CD4-positive, CD25-positive, alpha-beta regulatory T cell (primary cell): Measurements from ENCODE around the gene JAM3. TPM values are rescaled to one million over a fixed set of nuclear protein-coding genes. Genes with fewer than 3 reads are reported as not detected.

Experiments
- ATAC-seq, 2 donors: fragments of 150-1000 bp; cut with Tn5 transposase; one replicate each; pipeline ENCODE4 v1.10.0; 2021; ENCODE audit warnings: low read depth in 2 of 2, moderate number of reproducible peaks in 2 of 2, moderate library complexity in 1 of 2
- DNase-seq, 3 donors: peaks; one replicate each; pipeline versions ENCODE4 v3.0.0 to v3.0.0-alpha.2; 2012 to 2022; ENCODE audit warnings: mixed read lengths in 1 of 3
- H3K27ac ChIP-seq: one replicate; pipeline ENCODE4 v1.7.0; 2013; ENCODE audit warnings: mild to moderate bottlenecking, low read length; ENCODE audit not compliant: insufficient read depth, poor library complexity, severe bottlenecking
- H3K27me3 ChIP-seq: one replicate; pipeline ENCODE4 v1.7.0; 2013; ENCODE audit warnings: low read length; ENCODE audit not compliant: control insufficient read depth, insufficient read depth
- H3K36me3 ChIP-seq: one replicate; pipeline ENCODE4 v1.7.0; 2013; ENCODE audit warnings: mild to moderate bottlenecking, low read length, moderate library complexity; ENCODE audit not compliant: control insufficient read depth, insufficient read depth
- H3K4me1 ChIP-seq: 2 replicates; pipeline ENCODE4 v1.7.0; 2013; ENCODE audit warnings: mild to moderate bottlenecking, low read length; ENCODE audit not compliant: insufficient read depth, control insufficient read depth, poor library complexity, severe bottlenecking
- H3K4me3 ChIP-seq: one replicate; pipeline ENCODE4 v1.7.0; 2013; ENCODE audit warnings: low read depth, mild to moderate bottlenecking, low read length, moderate library complexity
- H3K9me3 ChIP-seq, 2 experiments: 1 replicate in 1 of 2; 2 replicates in 1 of 2; pipeline ENCODE4 v1.7.0; 2013; ENCODE audit warnings: low read length in 2 of 2, mild to moderate bottlenecking in 1 of 2, moderate library complexity in 1 of 2; ENCODE audit not compliant: control insufficient read depth in 2 of 2
- H3K27ac Mint-ChIP-seq, 3 donors: one replicate each; pipeline ENCODE4 v1.8.0; 2020 to 2022; ENCODE audit warnings: mild to moderate bottlenecking in 3 of 3, mixed read lengths in 3 of 3, moderate library complexity in 2 of 3
- H3K27me3 Mint-ChIP-seq: one replicate; pipeline ENCODE4 v1.8.0; 2022; ENCODE audit warnings: mild to moderate bottlenecking, mixed read lengths
- H3K36me3 Mint-ChIP-seq: one replicate; pipeline ENCODE4 v1.8.0; 2020; ENCODE audit warnings: mixed read lengths
- H3K4me1 Mint-ChIP-seq, 4 donors: one replicate each; pipeline ENCODE4 v1.8.0; 2020 to 2022; ENCODE audit warnings: mixed read lengths in 4 of 4, mild to moderate bottlenecking in 1 of 4
- H3K4me3 Mint-ChIP-seq, 4 donors: one replicate each; pipeline ENCODE4 v1.8.0; 2020 to 2022; ENCODE audit warnings: mild to moderate bottlenecking in 4 of 4, mixed read lengths in 4 of 4, moderate library complexity in 3 of 4
- H3K9me3 Mint-ChIP-seq, 7 donors: one replicate each; pipeline ENCODE4 v1.8.0; 2020 to 2022; ENCODE audit warnings: mixed read lengths in 7 of 7, mild to moderate bottlenecking in 3 of 7, moderate library complexity in 2 of 7
- polyA plus RNA-seq, 4 donors: library from polyadenylated mRNA; unstranded; fragments of 300-500 nt; fragmentation: Illumina TruSeq; gene quantifications; one replicate each; pipeline ENCODE4 v1.2.3, GENCODE V29; 2021
- total RNA-seq: library from RNA; stranded (reverse); gene quantifications from one replicate; pipeline ENCODE4 v1.2.3, GENCODE V29; 2022

JAM3 gene
- 5.5 TPM for total RNA-seq
- 1 to 10 TPM; 3.1 to 4.6 (median 3.3) TPM for polyA plus RNA-seq

- peaks cover 6 to 16% (median 9%) of the 10 kb centered on the region in 4 donors for H3K4me1 Mint-ChIP-seq
- peak within 1 kb of the TSS; percentile 89 to 92 (median 90) for H3K4me3 Mint-ChIP-seq
- H3K4me1 ChIP-seq, result peaks cover 12% of the 10 kb centered on the region
- peaks cover 33% of the 10 kb centered on the region for H3K27me3 Mint-ChIP-seq
- peak within 1 kb of the TSS; percentile 59 to 76 (median 70) for H3K27ac Mint-ChIP-seq
- no peak within 1 kb of the TSS for H3K4me3 ChIP-seq
- H3K27ac ChIP-seq, result peak within 1 kb of the TSS; percentile 30
- DNase-seq (peak; percentile 89 to 94 (median 93)), ATAC-seq (peak; percentile 92 to 95)
- no peaks in the 10 kb centered on the region for H3K36me3 Mint-ChIP-seq
- H3K36me3 ChIP-seq, result no peaks in the 10 kb centered on the region
- no peaks in the 10 kb centered on the region for H3K9me3 ChIP-seq
- peaks cover 0 to 2% (median 0%) of the 10 kb centered on the region in 7 donors for H3K9me3 Mint-ChIP-seq
- peaks cover 9% of the 10 kb centered on the region for H3K27me3 ChIP-seq
Observed at GRCh38 chr11:134068829-134069425, at the start of gene JAM3. JAM3 (plus strand) TSS chr11:134069072; CDS start chr11:134069084, 12 bp downstream.

- H3K27me3 ChIP-seq, result peaks cover 5% of the 10 kb centered on the region
- H3K27me3 Mint-ChIP-seq, result peaks cover 24% of the 10 kb centered on the region
- no peak overlapping the region for H3K4me3 Mint-ChIP-seq
- DNase-seq (no peak), ATAC-seq (no peak)
- no peak overlapping the region for H3K4me3 ChIP-seq
- no peaks in the 10 kb centered on the region for H3K36me3 Mint-ChIP-seq
- H3K9me3 Mint-ChIP-seq, result peaks cover 0 to 2% (median 0%) of the 10 kb centered on the region in 7 donors
- no peaks in the 10 kb centered on the region for H3K36me3 ChIP-seq
- H3K9me3 ChIP-seq, result no peaks in the 10 kb centered on the region
- H3K27ac ChIP-seq, result no peak overlapping the region
- H3K27ac Mint-ChIP-seq, result peak overlapping the region in 1 of 3 donors; percentile 63
- H3K4me1 ChIP-seq, result no peaks in the 10 kb centered on the region
- peaks cover 0 to 2% (median 0%) of the 10 kb centered on the region in 4 donors for H3K4me1 Mint-ChIP-seq
Observed at GRCh38 chr11:134019500-134019899, 49.4 kb upstream of the JAM3 start.

- no peaks in the 10 kb centered on the region for H3K4me1 ChIP-seq
- H3K4me3 Mint-ChIP-seq, result no peak overlapping the region
- peaks cover 5% of the 10 kb centered on the region for H3K27me3 ChIP-seq
- H3K27ac ChIP-seq, result no peak overlapping the region
- H3K27ac Mint-ChIP-seq, result no peak overlapping the region
- ATAC-seq (no peak), DNase-seq (no peak)
- no peaks in the 10 kb centered on the region for H3K9me3 ChIP-seq
- peaks cover 26% of the 10 kb centered on the region for H3K27me3 Mint-ChIP-seq
- H3K36me3 ChIP-seq, result no peaks in the 10 kb centered on the region
- no peak overlapping the region for H3K4me3 ChIP-seq
- peaks cover 0 to 2% (median 0%) of the 10 kb centered on the region in 7 donors for H3K9me3 Mint-ChIP-seq
- H3K4me1 Mint-ChIP-seq, result peaks cover 0 to 2% (median 0%) of the 10 kb centered on the region in 4 donors
- H3K36me3 Mint-ChIP-seq, result no peaks in the 10 kb centered on the region
Observed at GRCh38 chr11:134020598-134020997, 48.3 kb upstream of the JAM3 start.

GRCh38 chr11:134021326-134021725 lies 47.5 kb upstream of the JAM3 start:
- Histone ChIP-seq H3K4me1 (no peaks in the 10 kb centered on the region), H3K4me3 (no peak overlapping the region), H3K27ac (no peak overlapping the region), H3K27me3 (peaks cover 5% of the 10 kb centered on the region), H3K36me3 (no peaks in the 10 kb centered on the region), H3K9me3 (no peaks in the 10 kb centered on the region)
- H3K9me3 Mint-ChIP-seq, result peaks cover 0 to 2% (median 0%) of the 10 kb centered on the region in 7 donors
- H3K36me3 Mint-ChIP-seq, result no peaks in the 10 kb centered on the region
- DNase-seq (no peak), ATAC-seq (no peak)
- no peak overlapping the region for H3K27ac Mint-ChIP-seq
- peaks cover 0 to 8% (median 2%) of the 10 kb centered on the region in 4 donors for H3K4me1 Mint-ChIP-seq
- H3K4me3 Mint-ChIP-seq, result no peak overlapping the region
- peaks cover 18% of the 10 kb centered on the region for H3K27me3 Mint-ChIP-seq

- H3K4me3 Mint-ChIP-seq, result no peak overlapping the region
- peaks cover 12% of the 10 kb centered on the region for H3K4me1 ChIP-seq
- H3K4me3 ChIP-seq, result no peak overlapping the region
- peaks cover 1% of the 10 kb centered on the region for H3K27me3 ChIP-seq
- ATAC-seq (no peak), DNase-seq (no peak)
- H3K36me3 Mint-ChIP-seq, result no peaks in the 10 kb centered on the region
- H3K27ac Mint-ChIP-seq, result no peak overlapping the region
- no peak overlapping the region for H3K27ac ChIP-seq
- peaks cover under 1 to 21% (median 14%) of the 10 kb centered on the region in 4 donors for H3K4me1 Mint-ChIP-seq
- no peaks in the 10 kb centered on the region for H3K9me3 ChIP-seq
- H3K36me3 ChIP-seq, result no peaks in the 10 kb centered on the region
- peaks cover 0 to 2% (median 0%) of the 10 kb centered on the region in 7 donors for H3K9me3 Mint-ChIP-seq
- peaks cover 21% of the 10 kb centered on the region for H3K27me3 Mint-ChIP-seq
Observed at GRCh38 chr11:134022748-134023147, 46.1 kb upstream of the JAM3 start.

- Mint-ChIP-seq H3K27ac (no peak overlapping the region), H3K4me1 (peaks cover 5 to 37% (median 26%) of the 10 kb centered on the region in 4 donors), H3K4me3 (no peak overlapping the region), H3K9me3 (peaks cover 0 to 2% (median 0%) of the 10 kb centered on the region in 7 donors), H3K36me3 (no peaks in the 10 kb centered on the region), H3K27me3 (peaks cover 14% of the 10 kb centered on the region)
- DNase-seq, result no peak
- H3K4me1 ChIP-seq, result peaks cover 24% of the 10 kb centered on the region
- H3K36me3 ChIP-seq, result no peaks in the 10 kb centered on the region
- H3K27ac ChIP-seq, result no peak overlapping the region
- ATAC-seq, result no peak
- no peak overlapping the region for H3K4me3 ChIP-seq
- peaks cover 1% of the 10 kb centered on the region for H3K27me3 ChIP-seq
- H3K9me3 ChIP-seq, result no peaks in the 10 kb centered on the region
Observed at GRCh38 chr11:134024420-134025081, 44.3 kb upstream of the JAM3 start.

GRCh38 chr11:134025082-134025429 lies 43.8 kb upstream of the JAM3 start:
- peaks cover 6 to 42% (median 28%) of the 10 kb centered on the region in 4 donors for H3K4me1 Mint-ChIP-seq
- H3K36me3 ChIP-seq, result no peaks in the 10 kb centered on the region
- no peak overlapping the region for H3K4me3 Mint-ChIP-seq
- H3K36me3 Mint-ChIP-seq, result no peaks in the 10 kb centered on the region
- peaks cover 0 to 2% (median 0%) of the 10 kb centered on the region in 7 donors for H3K9me3 Mint-ChIP-seq
- no peak overlapping the region for H3K27ac Mint-ChIP-seq
- no peaks in the 10 kb centered on the region for H3K9me3 ChIP-seq
- no peaks in the 10 kb centered on the region for H3K27me3 ChIP-seq
- ATAC-seq (no peak), DNase-seq (no peak)
- H3K27ac ChIP-seq, result no peak overlapping the region
- H3K27me3 Mint-ChIP-seq, result peaks cover 10% of the 10 kb centered on the region
- peaks cover 24% of the 10 kb centered on the region for H3K4me1 ChIP-seq
- no peak overlapping the region for H3K4me3 ChIP-seq
